ENCODE data around the gene SP3. TPM values are rescaled to one million over a fixed set of nuclear protein-coding genes. Genes with fewer than 3 reads are reported as not detected.

SP3 gene
- total RNA-seq, 4 donors from 2014 or later = 69.7 to 94.3 (median 87.6) TPM

- Histone ChIP-seq H3K27me3 (no peaks in the 10 kb centered on the region), H3K36me3 (peaks cover 0 to 4% of the 10 kb centered on the region in 2 donors), H3K9me3 (peaks cover 0 to 5% (median 0%) of the 10 kb centered on the region in 3 donors), H3K4me3 (no peak overlapping the region), H3K27ac (no peak overlapping the region), H3K4me1 (peaks cover 7 to 73% (median 14%) of the 10 kb centered on the region in 3 donors)
- ATAC-seq = no peak
- no peak for TF ChIP-seq EP300 (IDR thresholded peaks at IDR 0.05)
- no peak for TF ChIP-seq POLR2A (IDR thresholded peaks at IDR 0.05)
- TF ChIP-seq, protein P1, sequence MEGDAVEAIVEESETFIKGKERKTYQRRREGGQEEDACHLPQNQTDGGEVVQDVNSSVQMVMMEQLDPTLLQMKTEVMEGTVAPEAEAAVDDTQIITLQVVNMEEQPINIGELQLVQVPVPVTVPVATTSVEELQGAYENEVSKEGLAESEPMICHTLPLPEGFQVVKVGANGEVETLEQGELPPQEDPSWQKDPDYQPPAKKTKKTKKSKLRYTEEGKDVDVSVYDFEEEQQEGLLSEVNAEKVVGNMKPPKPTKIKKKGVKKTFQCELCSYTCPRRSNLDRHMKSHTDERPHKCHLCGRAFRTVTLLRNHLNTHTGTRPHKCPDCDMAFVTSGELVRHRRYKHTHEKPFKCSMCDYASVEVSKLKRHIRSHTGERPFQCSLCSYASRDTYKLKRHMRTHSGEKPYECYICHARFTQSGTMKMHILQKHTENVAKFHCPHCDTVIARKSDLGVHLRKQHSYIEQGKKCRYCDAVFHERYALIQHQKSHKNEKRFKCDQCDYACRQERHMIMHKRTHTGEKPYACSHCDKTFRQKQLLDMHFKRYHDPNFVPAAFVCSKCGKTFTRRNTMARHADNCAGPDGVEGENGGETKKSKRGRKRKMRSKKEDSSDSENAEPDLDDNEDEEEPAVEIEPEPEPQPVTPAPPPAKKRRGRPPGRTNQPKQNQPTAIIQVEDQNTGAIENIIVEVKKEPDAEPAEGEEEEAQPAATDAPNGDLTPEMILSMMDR (IDR thresholded peaks at IDR 0.05) = no peak
- 60 to 93% methylated on average over 1 of the region's 1 CpG for WGBS, 2 donors (ENCODE audit: low coverage in 1 of 2)
Measured at GRCh38 chr2:173961346-173961705, 3.8 kb downstream of the SP3 start.

- Histone ChIP-seq H3K4me3 (no peak overlapping the region), H3K27me3 (no peaks in the 10 kb centered on the region), H3K36me3 (peaks cover 5 to 15% of the 10 kb centered on the region in 2 donors), H3K27ac (peak overlapping the region in 3 of 4 donors; percentile 22 to 32 (median 25)), H3K9me3 (peaks cover 0 to 5% (median 0%) of the 10 kb centered on the region in 3 donors), H3K4me1 (peaks cover 10 to 82% (median 14%) of the 10 kb centered on the region in 3 donors)
- TF ChIP-seq EP300 (IDR thresholded peaks at IDR 0.05) = no peak
- TF ChIP-seq POLR2AphosphoS5 (IDR thresholded peaks at IDR 0.05) = no peak
- TF ChIP-seq POLR2A (IDR thresholded peaks at IDR 0.05) = no peak
- TF ChIP-seq, protein P1 (IDR thresholded peaks at IDR 0.05) = no peak
- no peak for ATAC-seq
- 70 to 81% methylated on average over 5 to 7 of the region's 7 CpGs for WGBS, 2 donors (ENCODE audit: low coverage in 1 of 2)
Measured at GRCh38 chr2:173959909-173960308, 5.3 kb downstream of the SP3 start.

GRCh38 chr2:173959358-173959884 is 5.8 kb downstream of the SP3 start:
- no peaks in the 10 kb centered on the region for H3K27me3 ChIP-seq
- peaks cover 10 to 87% (median 14%) of the 10 kb centered on the region in 3 donors for H3K4me1 ChIP-seq
- H3K27ac ChIP-seq = peak overlapping the region in 2 of 4 donors; percentile 22 to 32
- H3K36me3 ChIP-seq = peaks cover 8 to 20% of the 10 kb centered on the region in 2 donors
- TF ChIP-seq POLR2A (IDR thresholded peaks at IDR 0.05) (no peak), POLR2AphosphoS5 (IDR thresholded peaks at IDR 0.05) (no peak), EP300 (IDR thresholded peaks at IDR 0.05) (no peak)
- TF ChIP-seq, protein P1 (IDR thresholded peaks at IDR 0.05) = no peak
- no peak overlapping the region for H3K4me3 ChIP-seq
- ATAC-seq = no peak
- WGBS, 2 donors (ENCODE audit: low coverage in 1 of 2) = 84 to 86% methylated on average over 8 to 12 of the region's 16 CpGs
- peaks cover 0 to 5% (median 0%) of the 10 kb centered on the region in 3 donors for H3K9me3 ChIP-seq

DNA sequence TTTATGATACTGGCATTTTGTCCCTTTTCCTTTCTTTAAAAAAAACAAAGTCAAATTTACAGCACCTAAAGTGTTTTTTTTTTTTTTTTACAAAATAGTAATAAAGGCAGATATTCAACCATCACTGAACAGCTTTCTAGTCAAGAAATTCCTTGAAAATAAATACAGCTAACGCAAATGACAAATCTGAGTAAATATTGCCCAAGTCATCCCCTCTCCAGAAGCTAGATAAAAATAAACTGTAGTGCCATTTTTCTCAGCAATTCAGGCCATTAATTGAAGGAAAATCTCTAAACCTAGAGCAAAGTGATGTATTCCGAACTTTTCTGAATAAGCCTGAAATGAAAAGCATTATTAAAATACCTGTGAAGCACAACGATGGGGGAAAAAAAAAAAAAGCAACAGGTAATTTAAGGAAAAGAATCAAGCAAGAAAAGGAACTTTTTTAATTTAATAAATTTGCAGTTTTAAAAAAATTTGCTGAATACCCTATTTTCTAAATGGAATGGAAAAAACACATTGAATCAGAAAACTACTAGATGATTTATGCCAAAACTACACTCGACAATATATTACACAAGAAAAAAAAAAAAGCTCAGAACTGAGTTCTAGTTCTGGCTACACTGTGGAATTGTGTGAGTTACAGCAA is 6.9 kb downstream of the SP3 start:
- peaks cover 8 to 27% of the 10 kb centered on the region in 2 donors for H3K36me3 ChIP-seq
- TF ChIP-seq EP300 (IDR thresholded peaks at IDR 0.05) (no peak), POLR2A (IDR thresholded peaks at IDR 0.05) (no peak), POLR2AphosphoS5 (IDR thresholded peaks at IDR 0.05) (no peak)
- TF ChIP-seq, protein P1 (IDR thresholded peaks at IDR 0.05) = no peak
- peaks cover 0 to 5% (median 0%) of the 10 kb centered on the region in 3 donors for H3K9me3 ChIP-seq
- 33 to 43% methylated on average over 4 of the region's 4 CpGs for WGBS, 2 donors (ENCODE audit: low coverage in 1 of 2)
- ATAC-seq = no peak
- peak overlapping the region in 1 of 4 donors; percentile 32 for H3K27ac ChIP-seq
- no peak overlapping the region for H3K4me3 ChIP-seq
- H3K27me3 ChIP-seq = no peaks in the 10 kb centered on the region
- H3K4me1 ChIP-seq = peaks cover 10 to 97% (median 14%) of the 10 kb centered on the region in 3 donors

- Histone ChIP-seq H3K36me3 (peaks cover 8 to 32% of the 10 kb centered on the region in 2 donors), H3K27ac (no peak overlapping the region), H3K4me3 (no peak overlapping the region), H3K4me1 (peaks cover 10 to 99% (median 14%) of the 10 kb centered on the region in 3 donors), H3K9me3 (peaks cover 0 to 5% (median 0%) of the 10 kb centered on the region in 3 donors), H3K27me3 (no peaks in the 10 kb centered on the region)
- TF ChIP-seq, protein P1 (IDR thresholded peaks at IDR 0.05) = no peak
- no peak for TF ChIP-seq EP300 (IDR thresholded peaks at IDR 0.05)
- TF ChIP-seq POLR2A (IDR thresholded peaks at IDR 0.05) = no peak
- TF ChIP-seq POLR2AphosphoS5 (IDR thresholded peaks at IDR 0.05) = no peak
- 33 to 37% methylated on average over 1 to 2 of the region's 2 CpGs for WGBS, 2 donors (ENCODE audit: low coverage in 1 of 2)
- no peak for ATAC-seq
Measured at GRCh38 chr2:173957517-173957916, 7.7 kb downstream of the SP3 start.

All from gastroesophageal sphincter (tissue), 4 donors.